ENCODE data around the gene LRRC71.
A peak's percentile ranks its signal among the peaks of the same experiment; 100 is the strongest.

The LRRC71 gene

DNA sequence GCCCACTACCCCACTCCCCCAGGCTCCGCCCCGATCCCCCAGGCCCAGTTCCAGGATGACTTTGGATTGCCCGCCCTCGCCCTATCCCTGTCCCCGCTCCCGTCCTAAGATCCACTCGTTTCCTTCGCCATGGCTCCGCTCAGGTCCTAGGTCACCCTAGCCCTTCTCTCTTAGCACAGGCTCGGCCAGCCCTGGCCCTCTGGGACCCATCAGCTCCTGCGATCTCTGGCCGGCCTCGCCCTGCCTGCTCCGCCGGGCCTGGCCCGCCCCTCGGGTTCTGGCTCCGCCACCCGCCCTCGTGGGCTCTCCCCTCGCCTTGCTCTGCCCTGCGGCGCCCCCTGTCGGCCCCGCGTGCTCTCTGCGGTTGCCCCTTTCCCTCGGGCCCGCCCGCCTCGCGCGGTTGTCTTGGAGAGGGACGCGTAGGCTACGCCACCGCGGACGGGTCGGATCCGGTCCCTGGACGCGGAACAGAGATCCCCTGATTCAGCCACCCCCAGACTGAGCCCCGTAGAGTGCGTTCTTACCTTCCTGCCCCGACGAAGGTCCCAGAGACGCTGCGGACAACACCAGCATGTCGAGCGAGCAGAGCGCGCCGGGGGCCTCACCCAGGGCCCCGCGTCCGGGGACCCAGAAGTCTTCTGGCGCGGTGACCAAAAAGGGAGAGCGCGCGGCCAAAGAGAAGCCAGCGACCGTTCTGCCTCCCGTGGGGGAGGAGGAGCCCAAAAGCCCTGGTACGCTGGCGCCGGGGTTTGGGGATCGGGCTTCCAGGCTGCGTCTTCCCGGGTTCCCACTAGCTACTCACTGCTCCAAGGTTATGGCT, at the start of gene LRRC71:
LRRC71 (plus strand) TSS at position 400 of the 820 bp plus-strand sequence; CDS start at position 572, 172 bp downstream.
- FAIRE-seq: no peak

DNA sequence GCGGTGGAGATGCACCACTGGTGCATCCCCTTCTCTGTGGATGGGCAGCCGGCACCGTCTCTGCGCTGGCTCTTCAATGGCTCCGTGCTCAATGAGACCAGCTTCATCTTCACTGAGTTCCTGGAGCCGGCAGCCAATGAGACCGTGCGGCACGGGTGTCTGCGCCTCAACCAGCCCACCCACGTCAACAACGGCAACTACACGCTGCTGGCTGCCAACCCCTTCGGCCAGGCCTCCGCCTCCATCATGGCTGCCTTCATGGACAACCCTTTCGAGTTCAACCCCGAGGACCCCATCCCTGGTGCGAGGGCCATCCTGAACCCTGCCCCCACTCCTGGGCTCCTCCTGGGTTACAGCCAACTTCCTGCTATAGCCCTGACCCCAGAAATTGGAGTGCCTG, 46.8 kb upstream of the LRRC71 start:
- no peak for FAIRE-seq

DNA sequence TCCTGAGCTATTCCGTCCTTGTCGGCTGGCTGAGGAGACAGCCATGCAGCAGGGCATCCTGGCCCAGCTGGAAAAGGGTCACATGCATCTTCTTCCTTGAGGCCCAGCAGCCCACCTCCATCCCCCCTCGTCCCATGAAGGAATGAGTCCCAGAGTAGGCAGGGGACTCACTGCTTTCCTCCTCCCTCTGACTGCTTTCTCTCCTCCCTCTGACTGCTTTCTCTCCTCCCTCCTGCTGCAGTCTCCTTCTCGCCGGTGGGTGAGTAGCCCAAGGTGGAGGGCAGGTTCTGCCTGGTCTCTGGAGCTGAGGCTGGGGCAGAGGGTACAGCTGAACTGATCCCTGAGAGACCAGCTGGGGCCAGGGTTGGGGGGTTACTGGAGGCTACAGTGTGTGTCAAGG, 46.3 kb upstream of the LRRC71 start:
- FAIRE-seq: no peak

DNA sequence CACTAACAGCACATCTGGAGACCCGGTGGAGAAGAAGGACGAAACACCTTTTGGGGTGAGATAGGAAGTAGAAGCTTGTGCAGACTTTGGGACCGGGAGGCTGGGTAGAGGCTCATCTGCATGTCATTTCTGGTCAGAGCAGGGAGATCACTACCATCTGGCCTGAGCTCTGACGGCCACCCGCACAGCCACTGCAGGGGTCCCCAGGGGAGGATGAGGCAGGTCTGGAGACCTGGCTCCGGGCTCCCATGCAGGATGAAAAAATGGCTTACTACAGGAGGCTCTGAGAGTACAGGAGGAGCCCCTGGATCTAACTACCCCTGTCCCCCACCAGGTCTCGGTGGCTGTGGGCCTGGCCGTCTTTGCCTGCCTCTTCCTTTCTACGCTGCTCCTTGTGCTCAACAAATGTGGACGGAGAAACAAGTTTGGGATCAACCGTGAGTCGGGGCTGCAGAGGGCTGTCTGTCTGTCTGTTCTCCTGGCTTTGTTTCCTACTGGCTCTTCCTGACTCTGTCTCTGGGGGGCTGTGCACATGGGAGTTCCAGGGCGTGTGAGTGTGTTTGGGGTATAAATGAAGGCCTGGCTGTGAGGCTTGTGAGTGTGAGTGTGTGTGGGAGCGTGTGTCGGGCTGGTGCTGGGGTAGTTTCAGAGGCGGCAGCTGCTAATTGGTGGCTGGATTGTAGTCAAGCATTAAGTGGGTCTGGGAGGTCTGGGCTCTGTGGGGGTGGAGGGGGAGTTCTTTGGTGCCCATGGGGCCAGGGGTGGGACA, 45.7 kb upstream of the LRRC71 start:
- FAIRE-seq: no peak

DNA sequence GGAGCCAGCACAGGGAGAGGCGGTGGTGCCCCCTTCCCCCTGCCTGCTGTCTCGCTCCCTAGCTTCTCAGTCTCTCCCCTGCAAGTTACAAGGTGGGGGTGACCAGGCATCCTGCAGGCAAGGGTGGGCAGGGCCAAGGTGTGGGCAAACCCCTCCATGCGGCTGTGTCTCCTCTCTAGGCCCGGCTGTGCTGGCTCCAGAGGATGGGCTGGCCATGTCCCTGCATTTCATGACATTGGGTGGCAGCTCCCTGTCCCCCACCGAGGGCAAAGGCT, 45.2 kb upstream of the LRRC71 start:
- FAIRE-seq: no peak

DNA sequence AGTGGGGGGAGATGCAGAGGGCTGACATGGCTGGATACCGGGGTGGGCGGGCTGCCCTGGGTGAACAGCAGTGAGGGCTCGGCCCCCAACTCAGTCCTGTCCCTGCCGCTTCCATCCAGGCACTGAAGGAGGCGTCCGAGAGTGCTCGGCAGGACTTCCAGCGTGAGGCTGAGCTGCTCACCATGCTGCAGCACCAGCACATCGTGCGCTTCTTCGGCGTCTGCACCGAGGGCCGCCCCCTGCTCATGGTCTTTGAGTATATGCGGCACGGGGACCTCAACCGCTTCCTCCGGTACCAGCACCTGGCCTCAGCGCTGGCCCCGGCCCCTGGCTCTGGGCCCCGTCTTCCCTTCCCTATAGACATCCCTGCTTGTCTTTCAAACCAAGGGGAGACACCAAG, 44.2 kb upstream of the LRRC71 start:
- FAIRE-seq: no peak

DNA sequence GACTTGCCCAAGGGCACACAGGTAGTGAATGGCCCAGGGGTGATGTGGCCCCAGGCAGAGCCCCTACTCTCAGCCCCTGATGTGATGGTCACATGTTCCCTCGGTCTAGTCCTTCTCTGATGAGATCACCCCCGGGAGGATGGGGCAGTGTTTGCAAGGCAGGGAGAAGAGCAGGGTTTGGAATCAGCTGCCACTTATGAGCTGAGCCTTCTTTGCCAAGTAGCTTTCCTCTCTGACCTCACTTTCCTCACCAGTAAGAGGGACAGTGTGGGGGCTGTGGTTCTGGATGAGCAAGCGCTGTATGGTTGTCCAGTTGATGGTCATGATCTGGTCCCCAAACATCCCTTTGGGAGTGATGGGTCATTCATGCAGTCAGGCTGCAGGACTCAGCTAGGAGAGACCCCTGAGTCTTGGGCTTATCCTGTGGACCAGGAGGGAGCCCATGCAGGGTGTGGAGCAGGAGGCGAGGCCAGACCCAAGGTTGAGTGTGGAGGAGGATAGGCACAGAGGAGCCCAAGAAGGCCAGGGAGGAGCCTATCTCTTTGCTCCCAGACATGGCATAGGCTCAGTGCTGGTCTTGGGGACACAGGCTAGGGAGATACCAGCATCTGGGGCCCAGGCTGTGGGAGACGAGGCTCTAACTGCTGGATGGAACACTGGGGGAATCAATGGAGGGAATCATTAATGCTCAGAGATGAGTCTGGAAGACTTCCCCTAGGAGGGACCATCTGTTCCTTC, 42.8 kb upstream of the LRRC71 start:
- FAIRE-seq: no peak

DNA sequence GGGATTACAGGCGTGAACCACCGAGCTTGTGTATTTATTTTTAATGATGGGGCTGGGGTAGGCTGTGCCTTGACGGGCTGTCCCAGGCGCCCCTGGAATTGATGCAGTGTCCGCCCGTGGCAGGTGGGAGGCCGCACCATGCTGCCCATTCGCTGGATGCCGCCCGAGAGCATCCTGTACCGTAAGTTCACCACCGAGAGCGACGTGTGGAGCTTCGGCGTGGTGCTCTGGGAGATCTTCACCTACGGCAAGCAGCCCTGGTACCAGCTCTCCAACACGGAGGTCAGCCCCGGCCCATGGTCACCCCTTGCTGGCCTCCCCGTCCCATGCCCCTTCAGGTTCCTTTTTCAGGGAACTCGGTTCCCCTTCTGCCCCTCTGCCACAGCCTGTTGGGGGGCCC, 40.6 kb upstream of the LRRC71 start:
- no peak for FAIRE-seq

DNA sequence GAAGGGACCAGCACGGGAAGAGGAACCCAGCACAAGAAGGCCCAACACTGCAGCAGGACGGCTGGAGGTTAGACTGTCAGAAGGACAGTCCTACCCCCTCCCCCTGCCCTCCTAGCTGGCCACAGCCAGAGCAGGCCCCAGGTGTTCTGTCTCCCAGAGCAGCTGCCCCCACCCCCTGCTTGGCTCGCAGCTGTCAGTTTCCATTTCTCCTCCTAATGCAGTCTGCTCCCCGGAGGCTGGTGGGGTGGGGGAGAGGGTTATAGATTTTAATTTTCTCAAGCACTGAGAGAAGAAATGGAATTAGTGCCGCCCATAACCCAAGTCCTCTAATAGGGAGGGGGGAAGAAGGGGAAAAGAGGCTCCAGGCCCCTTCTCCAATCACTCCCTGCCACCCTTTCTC, 40.0 kb upstream of the LRRC71 start:
- no peak for FAIRE-seq

DNA sequence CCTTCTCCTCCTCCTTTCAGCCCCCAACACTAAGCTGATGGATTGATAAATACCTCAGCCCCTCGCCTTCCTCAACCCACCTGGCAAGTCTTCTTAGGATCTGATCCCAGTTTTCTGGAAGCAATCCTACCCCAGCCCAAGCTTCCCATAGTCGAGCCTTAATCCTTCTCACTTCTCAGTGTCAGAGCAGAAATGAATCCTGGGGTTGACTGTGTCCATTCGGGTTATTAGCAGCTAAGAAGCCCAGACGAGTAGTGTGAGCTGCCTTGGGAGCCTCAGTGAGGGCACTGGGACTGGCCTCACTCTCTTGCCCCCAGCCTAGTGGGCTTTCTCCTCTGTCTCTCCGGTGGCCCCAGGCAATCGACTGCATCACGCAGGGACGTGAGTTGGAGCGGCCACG, 39.3 kb upstream of the LRRC71 start:
- no peak for FAIRE-seq

DNA sequence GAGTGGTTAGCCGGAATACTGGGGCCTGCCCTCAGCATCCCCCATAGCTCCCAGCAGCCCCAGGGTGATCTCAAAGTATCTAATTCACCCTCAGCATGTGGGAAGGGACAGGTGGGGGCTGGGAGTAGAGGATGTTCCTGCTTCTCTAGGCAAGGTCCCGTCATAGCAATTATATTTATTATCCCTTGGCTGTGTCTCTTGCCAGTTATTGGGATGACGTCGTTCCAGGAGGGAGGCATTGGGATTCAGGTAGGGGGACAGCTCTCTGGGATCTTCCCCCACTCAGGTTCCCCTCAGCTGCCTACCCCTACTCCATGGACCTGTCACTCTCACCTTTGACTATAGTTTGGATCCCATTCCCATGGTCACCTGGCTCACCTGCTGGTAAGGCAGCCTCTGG, 38.8 kb upstream of the LRRC71 start:
- no peak for FAIRE-seq

DNA sequence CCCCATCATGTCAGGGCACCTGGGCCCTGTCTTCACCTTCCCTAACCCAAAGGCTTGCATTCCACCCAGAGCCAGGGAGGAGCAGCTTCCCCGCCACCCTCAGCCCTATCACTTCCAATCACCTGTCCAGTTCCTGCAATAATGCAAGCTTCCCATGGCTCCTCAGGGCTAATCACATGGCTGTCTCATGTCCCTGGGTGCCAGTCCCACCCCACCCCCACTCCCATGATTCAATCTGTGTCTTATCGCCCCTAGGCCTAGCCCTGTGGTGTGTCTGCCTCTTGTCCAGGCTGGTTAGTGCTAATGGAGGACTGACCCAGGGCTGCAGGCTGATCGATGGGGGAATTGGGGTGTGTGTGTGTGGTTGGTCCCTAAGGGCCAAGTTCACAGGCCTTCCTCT, 37.9 kb upstream of the LRRC71 start:
- FAIRE-seq: no peak

DNA sequence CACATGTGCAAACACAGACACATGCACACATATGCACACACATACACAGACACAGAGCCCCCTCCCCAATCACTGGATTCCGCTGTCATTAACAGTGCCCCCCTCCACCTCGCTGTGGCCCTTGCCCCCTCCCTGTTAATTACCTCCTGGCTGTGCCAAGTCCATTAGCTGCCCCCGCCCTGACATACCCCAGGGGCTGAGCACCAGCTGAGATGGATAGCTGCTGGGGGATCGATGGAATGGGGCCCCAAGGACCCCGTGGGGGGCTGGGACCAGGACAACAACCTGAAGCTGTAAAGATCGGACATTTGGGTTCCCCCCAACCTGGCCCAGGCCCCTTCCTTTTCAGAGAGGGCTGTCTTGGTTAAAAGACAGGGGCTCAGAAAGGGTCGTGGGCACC, 36.5 kb upstream of the LRRC71 start:
- FAIRE-seq: no peak

DNA sequence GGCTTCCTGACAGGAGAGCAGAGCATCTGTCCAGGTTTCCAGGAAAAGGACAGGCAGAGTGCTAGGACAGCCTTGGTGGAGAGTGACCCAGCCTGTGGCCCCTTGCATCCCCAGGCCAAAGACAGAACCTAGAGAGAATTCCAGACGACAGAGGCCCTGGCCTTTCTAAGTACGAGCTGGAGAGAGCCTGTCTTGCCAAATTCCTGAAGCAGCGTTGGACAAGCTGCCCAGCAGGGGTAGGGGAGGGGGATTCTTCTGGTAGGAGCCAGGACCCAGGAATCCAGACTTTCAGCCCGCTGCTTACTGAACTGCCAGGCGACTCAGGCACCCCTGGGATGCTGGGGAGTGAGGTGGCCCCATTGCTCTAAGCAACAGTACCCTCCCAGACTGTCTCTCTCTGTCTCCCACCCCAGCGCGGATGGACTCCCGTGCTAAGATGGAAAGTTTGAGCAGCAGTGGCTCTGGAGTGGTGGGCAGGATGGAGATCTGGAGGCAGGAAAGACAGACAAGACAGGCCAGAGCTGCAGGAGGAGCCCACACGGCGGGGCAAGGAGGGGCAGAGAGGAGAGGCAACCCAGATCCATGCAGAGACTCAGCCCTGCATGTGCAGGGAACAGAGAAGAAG, 35.8 kb upstream of the LRRC71 start:
- no peak for FAIRE-seq

DNA sequence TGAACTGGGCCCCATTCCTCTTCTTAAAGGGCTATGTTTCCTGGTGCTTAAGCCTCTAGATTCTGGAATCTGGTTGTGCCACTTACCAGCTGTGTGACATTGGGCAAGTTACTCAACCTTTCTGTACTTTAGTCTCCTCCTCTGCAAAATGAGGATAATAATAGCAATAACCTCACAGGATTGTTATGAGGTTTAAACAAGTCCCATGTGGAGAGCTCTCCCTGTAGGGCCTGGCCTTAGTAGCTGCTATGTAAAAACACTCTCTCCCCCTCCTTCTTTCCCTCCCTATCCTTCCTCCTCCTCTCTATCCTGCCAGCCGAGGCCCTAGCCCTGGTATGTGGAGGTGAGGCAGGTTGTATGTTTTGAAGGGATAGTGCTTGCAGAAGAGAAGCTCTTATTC, 35.1 kb upstream of the LRRC71 start:
- FAIRE-seq: peak; percentile 77

DNA sequence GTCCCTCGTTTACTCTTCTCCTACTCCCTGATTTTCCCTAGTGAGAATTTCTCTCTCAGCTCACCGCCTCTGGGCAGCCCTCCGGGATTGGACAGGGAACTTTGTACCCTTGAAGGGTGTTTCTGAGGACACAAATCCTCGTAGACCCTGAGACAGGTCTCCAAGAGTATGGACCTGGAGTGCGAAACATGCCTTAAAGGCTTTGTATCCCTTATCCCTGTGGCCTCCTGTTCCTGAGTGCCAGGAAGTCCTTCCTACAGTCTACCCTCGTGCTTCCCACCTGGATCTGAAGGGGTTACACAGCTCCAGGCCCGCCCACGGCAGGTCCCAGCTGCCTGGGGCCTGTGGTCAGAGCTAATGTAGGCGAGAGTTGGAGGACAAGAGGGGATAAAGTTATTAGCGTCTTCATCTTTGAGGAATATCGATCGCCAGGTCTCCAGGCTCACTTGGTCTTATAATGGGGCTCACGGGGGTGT, 34.5 kb upstream of the LRRC71 start:
- FAIRE-seq: no peak

DNA sequence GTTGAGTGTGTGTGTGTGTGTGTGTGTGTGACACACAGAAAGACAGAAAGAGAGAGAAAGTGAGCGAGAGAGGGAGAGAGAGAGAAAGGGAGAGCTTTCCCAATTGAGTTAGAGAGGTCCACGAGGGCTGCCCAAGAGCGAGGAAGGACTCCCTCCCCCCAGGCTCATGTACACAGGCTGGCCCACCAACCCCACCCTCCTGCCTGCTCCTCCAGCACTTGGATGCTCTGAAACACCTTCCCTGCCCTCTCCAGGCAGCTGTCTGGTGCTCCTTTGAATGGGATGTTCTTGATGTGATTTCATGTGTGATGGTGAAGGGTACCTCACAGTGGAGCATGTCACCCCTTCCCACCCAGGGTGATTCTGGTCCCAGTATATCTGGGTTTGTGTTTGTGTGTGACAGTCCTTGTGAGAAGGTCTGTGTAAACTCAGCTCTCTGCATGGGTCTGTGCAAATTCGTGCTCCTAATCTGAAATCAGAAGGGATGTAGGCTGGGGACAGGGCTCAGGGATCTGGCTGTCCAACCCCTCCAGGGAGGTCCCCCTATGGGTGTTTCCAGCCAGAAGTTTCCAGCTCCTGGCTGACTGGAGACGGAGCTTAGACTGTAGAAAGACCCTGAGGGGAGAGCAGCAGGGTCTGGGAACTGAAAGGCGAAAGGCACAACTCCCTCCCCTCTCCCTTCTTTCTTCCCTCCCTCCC, 33.7 kb upstream of the LRRC71 start:
- FAIRE-seq: no peak

DNA sequence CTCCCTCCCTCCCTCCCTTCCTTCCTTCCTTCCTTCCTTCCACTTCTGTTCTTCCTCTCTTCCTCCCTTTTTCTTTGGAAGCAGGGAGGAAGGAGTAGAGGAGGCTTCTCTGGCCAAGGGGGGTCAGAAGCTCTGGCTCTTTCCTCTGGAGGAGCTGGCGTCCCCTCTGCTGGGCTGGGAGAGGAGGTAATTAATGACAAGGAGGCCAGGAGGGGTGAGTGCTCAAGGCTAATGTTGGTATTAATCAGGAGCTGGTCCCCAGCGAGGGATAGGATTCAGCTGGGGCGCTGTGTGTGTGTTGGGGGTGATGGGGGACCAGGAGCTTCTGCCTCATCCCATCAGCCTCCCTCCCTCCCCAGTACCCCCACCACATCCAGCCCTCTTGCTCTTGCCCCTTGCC, 33.1 kb upstream of the LRRC71 start:
- FAIRE-seq: no peak

DNA sequence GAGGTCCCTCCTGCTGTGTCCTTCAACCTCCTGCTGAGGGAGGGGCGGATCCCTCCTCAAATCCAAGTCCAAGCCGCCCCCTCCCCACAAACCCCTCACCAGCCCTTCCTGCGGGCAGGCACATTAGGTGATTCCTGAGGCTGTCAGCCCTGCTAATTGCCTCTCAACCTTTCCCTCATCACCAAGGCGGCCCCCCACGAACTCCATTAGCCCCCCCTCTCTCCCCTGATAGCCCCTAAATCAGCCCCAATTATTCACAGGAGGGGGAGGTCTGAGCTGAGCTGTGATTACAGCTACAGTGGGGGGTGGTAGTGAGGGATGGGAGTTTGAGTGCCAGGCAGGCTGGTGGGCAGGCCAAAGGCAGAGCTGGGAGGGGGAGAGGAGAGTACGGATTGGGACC, 32.7 kb upstream of the LRRC71 start:
- FAIRE-seq: no peak

DNA sequence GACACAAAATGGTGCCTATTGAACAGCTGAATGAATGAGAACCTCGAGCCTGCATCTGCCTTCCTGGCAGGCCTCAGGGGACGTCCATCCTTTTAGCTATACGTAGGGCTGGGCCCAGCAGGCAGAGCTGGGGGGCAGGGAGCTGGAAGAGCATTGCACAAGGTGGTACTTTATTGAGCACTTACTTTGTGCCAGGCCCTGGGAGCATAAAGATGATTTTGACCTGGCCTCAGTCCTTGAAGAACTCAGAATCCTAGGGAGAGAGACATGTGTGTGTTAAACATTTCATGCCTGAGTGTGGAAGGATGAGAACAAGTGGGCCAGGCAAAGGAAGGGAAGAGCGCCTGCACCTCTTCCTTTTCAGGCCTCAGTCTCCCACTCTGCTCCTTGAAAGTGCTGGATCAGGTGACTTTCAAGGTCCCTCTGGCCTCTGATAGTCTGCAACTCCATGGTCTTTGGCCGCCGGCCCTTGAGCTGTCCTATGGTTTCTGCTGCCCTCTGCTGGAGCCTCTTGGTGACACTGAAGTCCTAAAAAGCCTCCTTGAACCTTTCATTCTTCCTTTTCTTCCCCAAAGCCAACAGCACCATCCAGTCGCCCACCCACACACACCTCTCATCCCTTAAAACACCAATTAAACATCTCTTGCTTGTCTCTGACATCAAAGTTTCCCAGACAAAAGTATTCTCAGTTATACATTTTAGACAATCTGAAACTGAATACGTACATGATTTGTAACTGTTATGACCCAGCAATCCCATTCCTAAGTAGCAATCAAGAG, 30.4 kb upstream of the LRRC71 start:
- FAIRE-seq: peak; percentile 67

DNA sequence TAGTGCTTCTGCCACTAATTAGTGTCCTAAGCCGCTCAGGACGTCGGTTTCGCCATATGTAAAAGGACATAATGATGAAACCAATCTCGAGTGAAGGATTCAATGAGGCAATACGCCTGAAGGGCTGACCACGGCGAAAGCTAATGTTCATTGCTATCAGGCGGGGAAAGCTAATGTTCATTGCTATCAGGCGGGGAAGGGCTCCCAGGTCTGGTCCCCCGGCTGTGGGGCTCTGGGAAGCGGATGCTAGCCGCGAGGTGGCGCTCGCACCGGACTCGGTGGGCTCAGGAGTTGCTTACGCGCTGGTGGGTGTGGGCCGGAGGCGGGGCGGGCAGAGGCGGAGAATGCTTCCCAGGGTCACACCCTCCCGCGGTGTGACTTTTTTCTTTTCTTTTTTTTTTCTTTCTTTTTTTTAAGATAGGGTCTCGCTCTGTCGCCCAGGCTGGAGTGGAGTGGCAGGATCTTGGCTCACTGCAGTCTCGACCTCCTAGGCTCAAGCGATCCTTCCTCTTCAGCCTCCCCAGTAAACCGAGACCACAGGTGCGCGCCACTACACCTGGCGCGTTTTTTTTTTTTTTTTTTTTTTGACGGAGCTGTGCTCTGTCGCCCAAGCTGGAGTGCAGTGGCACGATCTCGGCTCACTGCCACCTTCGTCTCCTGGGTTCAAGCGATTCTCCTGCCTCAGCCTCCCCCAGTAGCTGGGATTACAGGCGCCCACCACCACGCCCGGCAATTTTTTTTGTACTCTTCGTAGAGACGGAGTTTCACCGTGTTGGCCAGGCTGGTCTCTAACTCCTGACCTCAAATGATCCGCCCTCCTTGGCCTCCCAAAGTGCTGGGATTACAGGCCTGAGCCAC, 28.0 kb upstream of the LRRC71 start:
- FAIRE-seq: peak; percentile 96

All from G401.6 (cell line).